ENCODE data around the gene LHFPL2.

LHFPL2 gene

GRCh38 chr5:78592735-78593386 is 55.7 kb downstream of the LHFPL2 start:
- no peak for FAIRE-seq

DNA sequence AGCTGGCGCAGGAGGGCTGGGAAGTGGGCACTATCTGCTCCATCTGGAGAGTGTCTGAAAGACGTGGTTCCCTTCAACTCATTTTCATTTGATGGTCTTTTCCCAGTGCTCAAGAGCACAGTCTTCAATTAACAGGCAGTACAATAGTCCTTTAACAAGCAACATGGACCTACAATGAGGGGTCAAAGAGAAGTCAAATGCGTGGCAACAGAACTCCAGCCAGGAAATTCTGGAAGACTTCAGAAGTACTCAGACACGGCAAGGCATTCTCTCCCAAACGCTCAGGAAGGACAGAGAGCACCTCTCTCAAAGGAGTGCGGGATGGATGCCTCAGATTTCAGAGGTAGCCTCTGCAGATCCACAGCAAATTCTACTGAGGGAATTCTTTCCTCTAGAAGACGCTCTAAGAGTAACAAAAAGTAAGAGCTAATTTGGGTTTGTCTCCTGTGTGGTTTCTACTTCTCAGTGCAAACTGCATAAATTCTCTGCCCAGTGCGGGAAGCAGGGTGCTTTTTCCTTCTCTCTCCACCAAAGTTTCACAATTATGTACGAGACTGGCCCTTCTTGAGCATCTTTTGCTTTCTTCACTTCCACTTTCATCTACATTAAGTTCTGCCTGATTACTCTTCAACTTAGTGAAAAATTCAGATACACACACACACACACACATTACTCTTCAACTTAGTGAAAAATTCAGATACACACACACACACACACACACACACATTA is 56.4 kb downstream of the LHFPL2 start:
- no peak for FAIRE-seq

DNA sequence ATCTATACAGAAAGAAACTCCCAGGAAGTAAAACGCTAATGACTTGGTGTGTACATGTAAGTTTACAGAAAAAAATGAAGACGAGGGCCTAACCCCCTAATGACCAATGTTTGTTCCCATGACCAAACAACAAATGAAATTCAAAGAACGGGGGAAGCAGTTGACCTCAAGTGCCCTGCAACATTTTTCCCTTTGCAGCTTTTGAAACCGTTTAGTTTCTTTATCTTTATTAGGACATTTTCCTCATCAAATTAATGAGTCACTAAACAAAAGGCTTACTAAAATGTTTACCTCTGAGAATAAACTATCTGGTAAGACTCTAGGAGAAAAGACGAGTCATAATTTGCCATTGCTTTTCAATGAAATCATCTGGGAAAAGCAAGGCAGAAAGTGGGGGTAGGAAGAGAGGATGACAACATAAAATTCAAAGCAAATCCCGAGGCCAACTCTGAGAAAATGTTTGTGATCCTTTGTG is 57.4 kb downstream of the LHFPL2 start:
- no peak for FAIRE-seq

DNA sequence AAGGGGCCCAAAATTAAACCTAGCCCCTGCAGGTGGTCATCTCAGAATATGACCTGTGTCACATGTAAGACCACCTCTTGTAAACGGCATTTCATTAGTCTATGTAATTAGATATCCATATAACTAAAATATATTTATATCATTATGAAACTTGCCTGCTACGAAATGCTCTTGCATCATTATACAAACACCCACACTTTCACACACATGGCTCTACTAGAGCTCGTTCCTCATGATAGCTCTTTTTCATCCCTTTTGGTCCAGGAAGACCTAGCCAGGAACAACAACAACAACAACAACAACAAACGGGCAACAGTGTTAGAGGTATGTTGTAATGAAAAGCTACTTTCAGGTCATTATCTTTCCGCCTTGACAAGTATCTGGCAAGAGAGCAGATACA is 58.6 kb downstream of the LHFPL2 start:
- no peak for FAIRE-seq

- no peak for FAIRE-seq
Observed at GRCh38 chr5:78588507-78588906, 60.1 kb downstream of the LHFPL2 start.

DNA sequence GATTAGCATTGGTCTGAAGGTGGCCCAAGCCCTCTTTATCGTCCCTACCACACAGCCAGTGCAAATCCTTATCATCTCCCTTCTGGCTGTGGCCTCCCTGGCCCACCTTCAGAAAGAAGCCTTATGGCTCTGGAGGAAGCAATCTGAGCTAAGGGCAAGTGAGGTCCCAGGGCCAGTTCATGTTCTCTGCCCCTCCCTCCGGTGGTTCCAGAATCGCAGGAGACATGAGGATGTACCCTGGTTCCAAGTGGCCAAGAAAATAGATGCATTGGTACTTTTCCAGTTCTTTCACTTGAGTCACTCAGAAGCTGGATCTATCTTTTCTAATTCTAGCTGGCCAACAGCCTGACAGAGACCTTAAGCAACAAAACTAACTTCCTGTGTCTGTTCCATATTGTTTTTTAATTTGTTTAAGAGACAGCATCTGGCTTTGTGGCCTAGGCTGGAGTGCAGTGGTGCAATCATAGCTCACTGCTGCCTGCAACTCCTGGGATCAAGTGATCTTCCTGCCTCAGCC is 60.7 kb downstream of the LHFPL2 start:
- no peak for FAIRE-seq

GRCh38 chr5:78587081-78587774 is 61.3 kb downstream of the LHFPL2 start:
- no peak for FAIRE-seq

DNA sequence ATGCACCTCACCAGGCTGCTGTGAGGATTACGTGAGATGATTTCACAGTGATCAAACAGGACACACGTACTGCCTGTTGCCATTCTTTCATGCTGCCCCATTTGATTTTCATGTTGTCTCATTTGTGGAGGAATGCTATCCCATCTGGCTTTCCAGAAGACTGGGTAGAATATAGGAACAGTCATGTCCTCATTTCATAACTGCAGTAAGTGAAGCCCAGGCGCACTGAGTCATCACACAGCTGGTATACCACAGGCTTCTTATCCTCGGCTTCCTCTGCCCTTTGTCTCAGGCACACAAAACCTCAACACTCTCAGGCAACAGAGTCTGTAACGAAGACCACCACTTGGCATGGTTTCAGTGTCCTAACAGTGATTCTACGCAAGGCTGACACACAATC is 62.3 kb downstream of the LHFPL2 start:
- no peak for FAIRE-seq

GRCh38 chr5:78578015-78578414 is 70.6 kb downstream of the LHFPL2 start:
- FAIRE-seq: no peak

GRCh38 chr5:78577071-78577807 is 71.3 kb downstream of the LHFPL2 start:
- no peak for FAIRE-seq

DNA sequence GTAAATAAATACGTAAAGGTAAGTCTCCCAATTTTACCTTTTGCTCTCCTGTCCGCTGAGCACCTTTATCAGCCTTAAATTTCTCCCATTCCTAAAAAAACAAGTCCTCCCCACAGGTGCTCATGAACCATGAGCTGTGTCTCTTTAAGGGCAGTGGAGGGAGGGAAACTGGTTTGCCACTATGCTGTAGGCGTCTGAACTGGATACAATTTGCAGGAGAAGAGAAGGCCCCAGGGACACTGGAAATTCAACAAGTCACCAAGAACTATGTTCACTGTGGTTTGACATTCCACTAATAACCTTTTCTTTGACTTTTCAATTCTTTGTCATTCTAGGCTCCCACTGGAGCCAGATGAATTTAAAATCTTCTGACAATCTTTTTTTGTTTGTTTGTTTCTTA is 72.2 kb downstream of the LHFPL2 start:
- FAIRE-seq: no peak

- no peak for FAIRE-seq
Observed at GRCh38 chr5:78574731-78575161, 73.8 kb downstream of the LHFPL2 start.

DNA sequence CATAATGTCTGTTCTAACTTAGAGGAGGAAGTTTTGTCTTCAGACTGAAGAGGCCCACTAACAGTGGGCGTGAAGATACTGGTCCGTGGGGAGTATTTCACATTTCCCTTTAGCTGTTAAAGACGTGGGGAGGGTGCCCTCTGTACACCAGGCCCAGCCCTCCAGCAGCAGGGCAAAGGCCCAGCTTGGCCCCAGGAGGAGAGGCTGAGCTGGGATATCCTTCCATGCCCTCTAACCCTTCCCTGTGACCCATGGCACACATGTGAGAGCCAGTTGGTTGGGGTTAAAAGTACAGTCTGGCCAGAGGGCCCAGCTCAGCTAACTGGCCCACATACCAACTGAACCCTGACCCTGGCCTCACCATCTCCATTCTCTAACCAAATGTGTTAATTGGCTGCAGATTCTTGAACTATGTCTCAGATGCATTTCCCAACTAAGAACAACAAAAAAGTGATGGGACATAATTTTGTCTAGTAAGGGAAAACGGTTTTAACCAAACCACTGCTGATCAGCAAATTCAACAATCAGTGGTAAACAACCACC is 74.4 kb downstream of the LHFPL2 start:
- FAIRE-seq: no peak

DNA sequence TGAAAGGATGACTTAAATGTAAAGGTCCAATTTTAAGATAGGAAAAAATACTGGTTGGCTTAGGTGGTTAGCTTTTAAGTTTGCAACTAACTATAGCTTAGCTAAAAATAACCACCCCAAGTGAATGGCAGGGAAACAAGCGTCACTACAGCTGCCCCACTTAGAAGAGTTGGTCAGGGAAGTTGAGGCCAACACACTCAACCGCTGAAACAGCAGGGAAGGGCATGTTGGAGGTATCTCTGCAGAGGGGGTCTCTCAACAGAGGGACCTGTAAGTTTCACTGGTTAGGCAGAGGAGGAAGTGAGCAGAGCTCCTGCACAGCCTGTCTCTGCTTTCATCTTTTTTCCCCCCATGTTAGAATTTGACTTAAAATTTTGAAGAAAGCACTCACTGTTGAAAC is 75.3 kb downstream of the LHFPL2 start:
- no peak for FAIRE-seq

GRCh38 chr5:78570646-78571045 is 77.9 kb downstream of the LHFPL2 start:
- FAIRE-seq: no peak

GRCh38 chr5:78569441-78569840 is 79.1 kb downstream of the LHFPL2 start:
- no peak for FAIRE-seq

DNA sequence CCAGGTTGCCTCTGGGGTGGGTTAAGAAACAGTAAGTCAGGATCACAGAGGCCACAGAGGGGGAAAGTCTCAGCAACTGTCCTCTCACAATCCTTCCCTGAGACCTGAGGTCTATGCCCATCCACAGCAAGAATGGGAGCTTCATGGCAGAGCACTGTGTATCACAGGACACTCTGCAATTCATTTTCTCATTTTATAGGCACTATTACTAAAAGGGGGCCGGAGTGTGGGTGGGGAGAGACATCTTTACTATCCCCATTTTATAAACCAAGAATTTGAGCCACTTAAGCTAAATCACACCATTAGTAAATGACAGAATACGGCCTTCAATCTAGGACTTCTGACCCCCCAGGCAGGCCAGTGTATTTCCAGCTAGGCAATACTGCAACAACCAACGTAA is 79.9 kb downstream of the LHFPL2 start:
- FAIRE-seq: no peak

GRCh38 chr5:78568212-78568611 is 80.4 kb downstream of the LHFPL2 start:
- FAIRE-seq: no peak

GRCh38 chr5:78567617-78568016 is 81.0 kb downstream of the LHFPL2 start:
- no peak for FAIRE-seq

DNA sequence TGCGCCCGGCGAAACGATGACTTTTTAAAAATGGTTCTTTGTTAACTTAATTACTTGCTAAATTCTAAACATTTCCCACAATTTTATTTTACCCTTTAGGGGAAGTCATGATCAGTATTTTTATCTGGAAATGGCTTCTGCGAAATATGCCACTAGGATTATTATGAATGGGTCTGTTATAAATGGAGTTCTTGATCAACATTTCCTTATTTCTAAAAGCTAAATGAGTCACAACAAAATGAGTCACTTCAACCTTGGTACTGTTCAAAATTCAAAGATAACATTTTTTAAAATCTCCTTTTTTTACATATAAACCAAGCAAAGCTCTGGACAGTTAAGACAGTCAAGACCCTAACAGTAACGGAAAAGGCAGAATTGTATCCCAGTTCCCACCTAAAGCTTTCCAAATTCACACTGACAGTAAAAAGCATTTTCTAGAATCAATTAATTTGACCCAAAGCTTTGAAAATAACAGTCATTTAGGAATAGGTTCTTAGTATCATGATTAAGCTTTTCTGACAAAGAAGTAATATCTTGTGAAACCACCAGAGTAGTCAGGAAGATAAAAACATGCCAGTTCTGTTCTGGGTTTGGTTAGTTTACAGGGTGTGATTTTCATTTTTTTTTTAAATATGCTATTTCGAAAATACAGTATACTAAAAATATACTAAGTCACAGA is 81.7 kb downstream of the LHFPL2 start:
- FAIRE-seq: no peak

DNA sequence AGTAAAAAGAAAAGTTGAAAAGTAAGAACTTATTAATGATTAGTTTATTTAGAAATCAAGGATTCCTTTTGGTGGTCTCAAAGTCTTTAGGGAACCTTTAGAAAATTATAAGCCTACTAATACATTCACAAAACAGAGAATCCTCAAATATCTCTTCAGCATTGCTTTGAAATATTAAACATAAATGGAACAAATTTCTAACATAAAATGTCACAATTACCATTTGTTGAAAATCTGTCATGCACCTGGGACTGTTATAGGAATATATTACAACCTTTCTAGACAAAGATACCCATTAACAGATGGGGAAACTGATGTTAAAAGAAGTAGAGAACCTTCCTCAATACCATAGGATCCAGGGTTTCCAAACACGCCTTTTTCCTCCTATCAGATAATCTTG is 83.2 kb downstream of the LHFPL2 start:
- no peak for FAIRE-seq

DNA sequence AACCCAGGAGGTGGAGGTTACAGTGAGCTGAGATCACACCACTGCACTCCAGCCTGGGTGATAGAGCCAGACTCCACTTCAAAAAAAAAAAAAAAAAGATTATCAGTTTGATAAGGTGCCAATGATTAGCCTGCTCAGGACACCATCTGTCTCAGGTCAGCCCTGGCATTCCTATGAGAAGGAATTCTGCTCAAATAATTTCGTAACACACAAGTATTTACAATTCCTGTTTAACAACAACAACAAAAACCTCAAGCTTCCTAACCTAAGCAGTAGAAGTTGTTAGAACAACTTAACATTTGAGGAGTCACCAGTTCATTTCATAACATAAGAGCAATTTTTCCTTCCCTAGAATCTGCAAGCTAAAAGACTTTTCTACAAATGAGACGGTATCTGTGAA is 85.0 kb downstream of the LHFPL2 start:
- no peak for FAIRE-seq
